ENCODE data around the gene FMN2.

Gene FMN2

GRCh38 chr1:240201931-240202330 lies 110.2 kb downstream of the FMN2 start:
- DNase-seq = no peak

- no peak for DNase-seq
Measured at GRCh38 chr1:240207073-240207709, 115.5 kb downstream of the FMN2 start.

GRCh38 chr1:240210026-240210425 lies 118.3 kb downstream of the FMN2 start:
- DNase-seq = no peak

- DNase-seq = no peak
Measured at GRCh38 chr1:240212556-240212955, 120.9 kb downstream of the FMN2 start.

- no peak for DNase-seq
Measured at GRCh38 chr1:240217403-240217802, 125.7 kb downstream of the FMN2 start.

GRCh38 chr1:240219104-240219503 lies 127.4 kb downstream of the FMN2 start:
- DNase-seq = no peak

- no peak for DNase-seq
Measured at GRCh38 chr1:240226102-240226501, 134.4 kb downstream of the FMN2 start.

GRCh38 chr1:240230816-240231215 lies 139.1 kb downstream of the FMN2 start:
- no peak for DNase-seq

- no peak for DNase-seq
Measured at GRCh38 chr1:240232530-240232929, 140.8 kb downstream of the FMN2 start.

GRCh38 chr1:240234485-240235210 lies 143.0 kb downstream of the FMN2 start:
- no peak for DNase-seq

- no peak for DNase-seq
Measured at GRCh38 chr1:240235521-240236288, 144.0 kb downstream of the FMN2 start.

- no peak for DNase-seq
Measured at GRCh38 chr1:240237305-240237721, 145.6 kb downstream of the FMN2 start.

- no peak for DNase-seq
Measured at GRCh38 chr1:240239309-240239708, 147.6 kb downstream of the FMN2 start.

- DNase-seq = no peak
Measured at GRCh38 chr1:240241278-240241677, 149.6 kb downstream of the FMN2 start.

GRCh38 chr1:240242601-240243144 lies 151.0 kb downstream of the FMN2 start:
- DNase-seq = no peak

- no peak for DNase-seq
Measured at GRCh38 chr1:240244968-240245628, 153.4 kb downstream of the FMN2 start.

- no peak for DNase-seq
Measured at GRCh38 chr1:240245629-240246020, 153.9 kb downstream of the FMN2 start.

- no peak for DNase-seq
Measured at GRCh38 chr1:240247899-240248298, 156.2 kb downstream of the FMN2 start.

GRCh38 chr1:240254006-240254405 lies 162.3 kb downstream of the FMN2 start:
- no peak for DNase-seq

GRCh38 chr1:240254778-240255291 lies 163.2 kb downstream of the FMN2 start:
- DNase-seq = no peak

- DNase-seq = no peak
Measured at GRCh38 chr1:240255922-240256321, 164.2 kb downstream of the FMN2 start.

- DNase-seq = no peak
Measured at GRCh38 chr1:240256836-240257503, 165.3 kb downstream of the FMN2 start.

Data from stimulated activated CD4-positive, alpha-beta T cell treated with anti-CD3 and anti-CD28 coated beads, Interleukin-4, amount 100 ng/mL, for 4 hours (primary cell).